ENCODE results near the gene SULT4A1.

- TF ChIP-seq, protein P1, sequence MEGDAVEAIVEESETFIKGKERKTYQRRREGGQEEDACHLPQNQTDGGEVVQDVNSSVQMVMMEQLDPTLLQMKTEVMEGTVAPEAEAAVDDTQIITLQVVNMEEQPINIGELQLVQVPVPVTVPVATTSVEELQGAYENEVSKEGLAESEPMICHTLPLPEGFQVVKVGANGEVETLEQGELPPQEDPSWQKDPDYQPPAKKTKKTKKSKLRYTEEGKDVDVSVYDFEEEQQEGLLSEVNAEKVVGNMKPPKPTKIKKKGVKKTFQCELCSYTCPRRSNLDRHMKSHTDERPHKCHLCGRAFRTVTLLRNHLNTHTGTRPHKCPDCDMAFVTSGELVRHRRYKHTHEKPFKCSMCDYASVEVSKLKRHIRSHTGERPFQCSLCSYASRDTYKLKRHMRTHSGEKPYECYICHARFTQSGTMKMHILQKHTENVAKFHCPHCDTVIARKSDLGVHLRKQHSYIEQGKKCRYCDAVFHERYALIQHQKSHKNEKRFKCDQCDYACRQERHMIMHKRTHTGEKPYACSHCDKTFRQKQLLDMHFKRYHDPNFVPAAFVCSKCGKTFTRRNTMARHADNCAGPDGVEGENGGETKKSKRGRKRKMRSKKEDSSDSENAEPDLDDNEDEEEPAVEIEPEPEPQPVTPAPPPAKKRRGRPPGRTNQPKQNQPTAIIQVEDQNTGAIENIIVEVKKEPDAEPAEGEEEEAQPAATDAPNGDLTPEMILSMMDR (IDR thresholded peaks at IDR 0.05; ENCODE audit: control extremely low read depth in 1 of 3, insufficient read depth in 1 of 3, low read depth in 1 of 3, low read length in 3 of 3), result no peak
- TF ChIP-seq EP300 (IDR thresholded peaks at IDR 0.05; ENCODE audit: borderline replicate concordance in 1 of 2, low read depth in 2 of 2, low read length in 2 of 2) (no peak), SUZ12 (IDR thresholded peaks at IDR 0.05; ENCODE audit: low read length) (no peak), RAD21 (IDR thresholded peaks at IDR 0.05 in 1 of 2, conservative IDR thresholded peaks at IDR 0.05 in 1 of 2; ENCODE audit: low read depth in 2 of 2, low read length in 2 of 2) (no peak), TEAD4 (IDR thresholded peaks at IDR 0.05; ENCODE audit: low read depth, low read length) (no peak), BRCA1 (IDR thresholded peaks at IDR 0.05; ENCODE audit: low read depth, low read length) (no peak), KDM4A (IDR thresholded peaks at IDR 0.05; ENCODE audit: low read depth, low read length, severe bottlenecking) (no peak), CHD2 (IDR thresholded peaks at IDR 0.05; ENCODE audit: low read length) (no peak), SAP30 (IDR thresholded peaks at IDR 0.05; ENCODE audit: insufficient read depth, insufficient replicate concordance, low read length) (no peak), NRF1 (IDR thresholded peaks at IDR 0.05; ENCODE audit: low read depth, low read length) (no peak), TCF12 (IDR thresholded peaks at IDR 0.05; ENCODE audit: low read depth, low read length) (no peak), POU5F1 (IDR thresholded peaks at IDR 0.05; ENCODE audit: low read depth, low read length) (no peak), YY1 (IDR thresholded peaks at IDR 0.05; ENCODE audit: low read depth, low read length) (no peak)
- TF ChIP-seq, protein P2, sequence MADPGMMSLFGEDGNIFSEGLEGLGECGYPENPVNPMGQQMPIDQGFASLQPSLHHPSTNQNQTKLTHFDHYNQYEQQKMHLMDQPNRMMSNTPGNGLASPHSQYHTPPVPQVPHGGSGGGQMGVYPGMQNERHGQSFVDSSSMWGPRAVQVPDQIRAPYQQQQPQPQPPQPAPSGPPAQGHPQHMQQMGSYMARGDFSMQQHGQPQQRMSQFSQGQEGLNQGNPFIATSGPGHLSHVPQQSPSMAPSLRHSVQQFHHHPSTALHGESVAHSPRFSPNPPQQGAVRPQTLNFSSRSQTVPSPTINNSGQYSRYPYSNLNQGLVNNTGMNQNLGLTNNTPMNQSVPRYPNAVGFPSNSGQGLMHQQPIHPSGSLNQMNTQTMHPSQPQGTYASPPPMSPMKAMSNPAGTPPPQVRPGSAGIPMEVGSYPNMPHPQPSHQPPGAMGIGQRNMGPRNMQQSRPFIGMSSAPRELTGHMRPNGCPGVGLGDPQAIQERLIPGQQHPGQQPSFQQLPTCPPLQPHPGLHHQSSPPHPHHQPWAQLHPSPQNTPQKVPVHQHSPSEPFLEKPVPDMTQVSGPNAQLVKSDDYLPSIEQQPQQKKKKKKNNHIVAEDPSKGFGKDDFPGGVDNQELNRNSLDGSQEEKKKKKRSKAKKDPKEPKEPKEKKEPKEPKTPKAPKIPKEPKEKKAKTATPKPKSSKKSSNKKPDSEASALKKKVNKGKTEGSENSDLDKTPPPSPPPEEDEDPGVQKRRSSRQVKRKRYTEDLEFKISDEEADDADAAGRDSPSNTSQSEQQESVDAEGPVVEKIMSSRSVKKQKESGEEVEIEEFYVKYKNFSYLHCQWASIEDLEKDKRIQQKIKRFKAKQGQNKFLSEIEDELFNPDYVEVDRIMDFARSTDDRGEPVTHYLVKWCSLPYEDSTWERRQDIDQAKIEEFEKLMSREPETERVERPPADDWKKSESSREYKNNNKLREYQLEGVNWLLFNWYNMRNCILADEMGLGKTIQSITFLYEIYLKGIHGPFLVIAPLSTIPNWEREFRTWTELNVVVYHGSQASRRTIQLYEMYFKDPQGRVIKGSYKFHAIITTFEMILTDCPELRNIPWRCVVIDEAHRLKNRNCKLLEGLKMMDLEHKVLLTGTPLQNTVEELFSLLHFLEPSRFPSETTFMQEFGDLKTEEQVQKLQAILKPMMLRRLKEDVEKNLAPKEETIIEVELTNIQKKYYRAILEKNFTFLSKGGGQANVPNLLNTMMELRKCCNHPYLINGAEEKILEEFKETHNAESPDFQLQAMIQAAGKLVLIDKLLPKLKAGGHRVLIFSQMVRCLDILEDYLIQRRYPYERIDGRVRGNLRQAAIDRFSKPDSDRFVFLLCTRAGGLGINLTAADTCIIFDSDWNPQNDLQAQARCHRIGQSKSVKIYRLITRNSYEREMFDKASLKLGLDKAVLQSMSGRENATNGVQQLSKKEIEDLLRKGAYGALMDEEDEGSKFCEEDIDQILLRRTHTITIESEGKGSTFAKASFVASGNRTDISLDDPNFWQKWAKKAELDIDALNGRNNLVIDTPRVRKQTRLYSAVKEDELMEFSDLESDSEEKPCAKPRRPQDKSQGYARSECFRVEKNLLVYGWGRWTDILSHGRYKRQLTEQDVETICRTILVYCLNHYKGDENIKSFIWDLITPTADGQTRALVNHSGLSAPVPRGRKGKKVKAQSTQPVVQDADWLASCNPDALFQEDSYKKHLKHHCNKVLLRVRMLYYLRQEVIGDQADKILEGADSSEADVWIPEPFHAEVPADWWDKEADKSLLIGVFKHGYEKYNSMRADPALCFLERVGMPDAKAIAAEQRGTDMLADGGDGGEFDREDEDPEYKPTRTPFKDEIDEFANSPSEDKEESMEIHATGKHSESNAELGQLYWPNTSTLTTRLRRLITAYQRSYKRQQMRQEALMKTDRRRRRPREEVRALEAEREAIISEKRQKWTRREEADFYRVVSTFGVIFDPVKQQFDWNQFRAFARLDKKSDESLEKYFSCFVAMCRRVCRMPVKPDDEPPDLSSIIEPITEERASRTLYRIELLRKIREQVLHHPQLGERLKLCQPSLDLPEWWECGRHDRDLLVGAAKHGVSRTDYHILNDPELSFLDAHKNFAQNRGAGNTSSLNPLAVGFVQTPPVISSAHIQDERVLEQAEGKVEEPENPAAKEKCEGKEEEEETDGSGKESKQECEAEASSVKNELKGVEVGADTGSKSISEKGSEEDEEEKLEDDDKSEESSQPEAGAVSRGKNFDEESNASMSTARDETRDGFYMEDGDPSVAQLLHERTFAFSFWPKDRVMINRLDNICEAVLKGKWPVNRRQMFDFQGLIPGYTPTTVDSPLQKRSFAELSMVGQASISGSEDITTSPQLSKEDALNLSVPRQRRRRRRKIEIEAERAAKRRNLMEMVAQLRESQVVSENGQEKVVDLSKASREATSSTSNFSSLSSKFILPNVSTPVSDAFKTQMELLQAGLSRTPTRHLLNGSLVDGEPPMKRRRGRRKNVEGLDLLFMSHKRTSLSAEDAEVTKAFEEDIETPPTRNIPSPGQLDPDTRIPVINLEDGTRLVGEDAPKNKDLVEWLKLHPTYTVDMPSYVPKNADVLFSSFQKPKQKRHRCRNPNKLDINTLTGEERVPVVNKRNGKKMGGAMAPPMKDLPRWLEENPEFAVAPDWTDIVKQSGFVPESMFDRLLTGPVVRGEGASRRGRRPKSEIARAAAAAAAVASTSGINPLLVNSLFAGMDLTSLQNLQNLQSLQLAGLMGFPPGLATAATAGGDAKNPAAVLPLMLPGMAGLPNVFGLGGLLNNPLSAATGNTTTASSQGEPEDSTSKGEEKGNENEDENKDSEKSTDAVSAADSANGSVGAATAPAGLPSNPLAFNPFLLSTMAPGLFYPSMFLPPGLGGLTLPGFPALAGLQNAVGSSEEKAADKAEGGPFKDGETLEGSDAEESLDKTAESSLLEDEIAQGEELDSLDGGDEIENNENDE (IDR thresholded peaks at IDR 0.05; ENCODE audit: insufficient replicate concordance, low read length), result no peak
These were observed 41.5 kb downstream of the SULT4A1 start for GRCh38 chr22:43820651-43821305.
